PFSK-1 (cell line): ENCODE results near the gene XAB2.

ENCODE experiments used
- FOXP2 ChIP-seq: optimal IDR thresholded peaks from 2 replicates; pipeline ENCODE3; 2011; ENCODE audit warnings: borderline replicate concordance, control low read depth, inconsistent platforms; ENCODE audit not compliant: insufficient read depth; ENCODE audit errors: extremely low read length, extremely low read depth
- POLR2AphosphoS5 ChIP-seq: IDR thresholded peaks from 2 replicates; pipeline ENCODE4 v1.6.1; 2012; ENCODE audit warnings: low read depth, mild to moderate bottlenecking, control low read depth, low read length, moderate library complexity
- SIN3A ChIP-seq: IDR thresholded peaks from 2 replicates; pipeline ENCODE4 v1.6.1; 2012; ENCODE audit warnings: mild to moderate bottlenecking, low read length, moderate library complexity, borderline replicate concordance; ENCODE audit not compliant: insufficient read depth
- TAF1 ChIP-seq: IDR thresholded peaks from 2 replicates; pipeline ENCODE4 v1.6.1; 2012; ENCODE audit warnings: low read length, control low read depth, borderline replicate concordance; ENCODE audit not compliant: insufficient read depth
- TF ChIP-seq, protein P1 (sequence below), 2 experiments: IDR thresholded peaks; 2 replicates each; pipeline versions ENCODE4 v1.6.1 to v1.8.0; 2011 to 2012; ENCODE audit warnings: low read depth in 2 of 2, low read length in 2 of 2, control low read depth in 1 of 2, inconsistent platforms in 1 of 2, mild to moderate bottlenecking in 1 of 2, moderate library complexity in 1 of 2; ENCODE audit not compliant: insufficient read depth in 1 of 2

DNA sequence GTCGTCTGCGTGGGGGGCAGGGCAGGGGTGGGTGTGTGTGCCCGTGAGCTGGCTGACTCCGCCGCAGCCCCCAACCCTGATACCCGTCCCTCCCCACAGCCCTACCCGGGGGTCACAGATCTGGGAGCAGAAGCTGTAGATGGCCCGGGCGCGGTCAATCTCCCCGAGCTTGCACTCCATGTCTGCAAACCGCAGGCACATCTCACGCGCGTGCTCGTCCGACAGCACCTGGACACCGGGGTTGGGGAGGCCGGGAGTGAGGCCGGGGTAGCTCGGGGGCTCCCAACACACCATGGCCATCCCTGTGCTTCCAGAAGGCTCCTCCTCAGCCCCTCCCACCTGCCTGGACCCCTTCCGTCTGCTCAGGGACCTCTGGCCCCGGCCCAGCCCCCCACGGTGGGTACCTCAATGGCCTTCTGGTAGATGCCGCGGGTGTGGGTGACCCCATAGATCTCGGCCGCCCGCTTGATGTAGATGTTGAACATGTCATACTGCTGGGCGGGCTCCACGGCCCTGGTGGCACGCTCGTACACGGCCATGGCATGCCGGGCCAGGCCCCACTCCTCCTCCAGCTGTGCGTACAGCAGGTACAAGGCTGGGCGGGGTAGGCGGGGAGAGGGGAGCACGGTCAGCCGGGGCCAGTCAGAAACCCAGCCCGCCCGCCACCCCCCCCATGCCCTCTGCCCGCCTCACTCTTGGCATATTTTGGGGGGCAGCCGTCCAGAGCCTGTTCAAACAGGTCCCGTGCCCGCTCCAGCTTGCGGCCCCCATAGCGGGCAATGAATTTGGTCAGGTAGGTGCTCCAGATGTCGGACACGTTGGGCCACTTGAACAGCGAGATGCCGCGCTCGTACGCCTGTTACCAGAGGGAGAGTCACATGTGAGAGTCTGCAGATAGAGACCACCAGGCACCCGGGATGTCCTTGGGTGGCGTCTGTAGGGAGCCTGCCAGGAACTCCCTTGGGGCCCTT, 8.6 kb downstream of the XAB2 start:
- TF ChIP-seq POLR2AphosphoS5 (no peak), SIN3A (no peak), FOXP2 (no peak), TAF1 (no peak)
- TF ChIP-seq, protein P1, sequence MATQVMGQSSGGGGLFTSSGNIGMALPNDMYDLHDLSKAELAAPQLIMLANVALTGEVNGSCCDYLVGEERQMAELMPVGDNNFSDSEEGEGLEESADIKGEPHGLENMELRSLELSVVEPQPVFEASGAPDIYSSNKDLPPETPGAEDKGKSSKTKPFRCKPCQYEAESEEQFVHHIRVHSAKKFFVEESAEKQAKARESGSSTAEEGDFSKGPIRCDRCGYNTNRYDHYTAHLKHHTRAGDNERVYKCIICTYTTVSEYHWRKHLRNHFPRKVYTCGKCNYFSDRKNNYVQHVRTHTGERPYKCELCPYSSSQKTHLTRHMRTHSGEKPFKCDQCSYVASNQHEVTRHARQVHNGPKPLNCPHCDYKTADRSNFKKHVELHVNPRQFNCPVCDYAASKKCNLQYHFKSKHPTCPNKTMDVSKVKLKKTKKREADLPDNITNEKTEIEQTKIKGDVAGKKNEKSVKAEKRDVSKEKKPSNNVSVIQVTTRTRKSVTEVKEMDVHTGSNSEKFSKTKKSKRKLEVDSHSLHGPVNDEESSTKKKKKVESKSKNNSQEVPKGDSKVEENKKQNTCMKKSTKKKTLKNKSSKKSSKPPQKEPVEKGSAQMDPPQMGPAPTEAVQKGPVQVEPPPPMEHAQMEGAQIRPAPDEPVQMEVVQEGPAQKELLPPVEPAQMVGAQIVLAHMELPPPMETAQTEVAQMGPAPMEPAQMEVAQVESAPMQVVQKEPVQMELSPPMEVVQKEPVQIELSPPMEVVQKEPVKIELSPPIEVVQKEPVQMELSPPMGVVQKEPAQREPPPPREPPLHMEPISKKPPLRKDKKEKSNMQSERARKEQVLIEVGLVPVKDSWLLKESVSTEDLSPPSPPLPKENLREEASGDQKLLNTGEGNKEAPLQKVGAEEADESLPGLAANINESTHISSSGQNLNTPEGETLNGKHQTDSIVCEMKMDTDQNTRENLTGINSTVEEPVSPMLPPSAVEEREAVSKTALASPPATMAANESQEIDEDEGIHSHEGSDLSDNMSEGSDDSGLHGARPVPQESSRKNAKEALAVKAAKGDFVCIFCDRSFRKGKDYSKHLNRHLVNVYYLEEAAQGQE (IDR thresholded peaks at IDR 0.05; ENCODE audit: insufficient read depth in 1 of 2, low read depth in 2 of 2, low read length in 2 of 2), result no peak
